Mammary epithelial cell (primary cell): ENCODE data around the gene PEMT.

Source experiments
- EZH2 ChIP-seq: IDR thresholded peaks from 2 replicates; pipeline ENCODE4 v1.6.1; 2012; ENCODE audit warnings: low read length, inconsistent platforms, borderline replicate concordance
- TF ChIP-seq, protein P1 (sequence below), 2 donors: IDR thresholded peaks in 1 of 2; conservative IDR thresholded peaks in 1 of 2; 2 replicates each; pipeline ENCODE4 v1.5.1; 2011 to 2012; ENCODE audit warnings: inconsistent platforms in 2 of 2, low read length in 2 of 2, mild to moderate bottlenecking in 2 of 2, control low read depth in 1 of 2, low read depth in 1 of 2; ENCODE audit not compliant: insufficient read depth in 1 of 2; ENCODE audit errors: extremely low read depth in 1 of 2

DNA sequence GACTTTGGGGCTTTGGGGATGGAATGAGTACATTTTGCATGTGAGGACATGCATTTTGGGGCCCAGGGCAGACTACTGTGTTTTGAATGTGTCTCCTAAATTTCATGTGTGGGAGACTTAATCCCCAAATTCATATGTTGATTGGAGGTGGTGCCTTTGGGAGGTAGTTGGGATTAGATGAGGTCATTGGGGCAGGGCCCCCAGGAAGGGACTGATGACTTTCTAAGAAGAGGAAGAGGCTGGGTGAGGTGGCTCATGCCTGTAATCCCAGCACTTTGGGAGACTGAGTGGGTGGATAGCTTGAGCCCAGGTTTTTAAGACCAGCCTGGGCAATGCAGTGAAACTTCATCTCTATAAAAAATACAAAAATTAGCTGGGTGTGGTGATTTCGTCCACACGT lies 47.0 kb upstream of the PEMT start:
- no peak for TF ChIP-seq EZH2
- TF ChIP-seq, protein P1, sequence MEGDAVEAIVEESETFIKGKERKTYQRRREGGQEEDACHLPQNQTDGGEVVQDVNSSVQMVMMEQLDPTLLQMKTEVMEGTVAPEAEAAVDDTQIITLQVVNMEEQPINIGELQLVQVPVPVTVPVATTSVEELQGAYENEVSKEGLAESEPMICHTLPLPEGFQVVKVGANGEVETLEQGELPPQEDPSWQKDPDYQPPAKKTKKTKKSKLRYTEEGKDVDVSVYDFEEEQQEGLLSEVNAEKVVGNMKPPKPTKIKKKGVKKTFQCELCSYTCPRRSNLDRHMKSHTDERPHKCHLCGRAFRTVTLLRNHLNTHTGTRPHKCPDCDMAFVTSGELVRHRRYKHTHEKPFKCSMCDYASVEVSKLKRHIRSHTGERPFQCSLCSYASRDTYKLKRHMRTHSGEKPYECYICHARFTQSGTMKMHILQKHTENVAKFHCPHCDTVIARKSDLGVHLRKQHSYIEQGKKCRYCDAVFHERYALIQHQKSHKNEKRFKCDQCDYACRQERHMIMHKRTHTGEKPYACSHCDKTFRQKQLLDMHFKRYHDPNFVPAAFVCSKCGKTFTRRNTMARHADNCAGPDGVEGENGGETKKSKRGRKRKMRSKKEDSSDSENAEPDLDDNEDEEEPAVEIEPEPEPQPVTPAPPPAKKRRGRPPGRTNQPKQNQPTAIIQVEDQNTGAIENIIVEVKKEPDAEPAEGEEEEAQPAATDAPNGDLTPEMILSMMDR (conservative IDR thresholded peaks at IDR 0.05 in 1 of 2, IDR thresholded peaks at IDR 0.05 in 1 of 2; ENCODE audit: extremely low read depth in 1 of 2, insufficient read depth in 1 of 2, low read depth in 1 of 2, low read length in 2 of 2) = no peak
